ENCODE measurements around the gene LRIG2. TPM values are rescaled to one million over a fixed set of nuclear protein-coding genes. Genes with fewer than 3 reads are reported as not detected.
A peak's percentile ranks its signal among the peaks of the same experiment; 100 is the strongest.

The LRIG2 gene
- total and polyA plus RNA-seq, 9 of the 15 experiments (the other 6 are each of a cell fraction or from before 2014, with no cell fraction given): 1.8 to 28.1 (median 11.5) TPM

DNA sequence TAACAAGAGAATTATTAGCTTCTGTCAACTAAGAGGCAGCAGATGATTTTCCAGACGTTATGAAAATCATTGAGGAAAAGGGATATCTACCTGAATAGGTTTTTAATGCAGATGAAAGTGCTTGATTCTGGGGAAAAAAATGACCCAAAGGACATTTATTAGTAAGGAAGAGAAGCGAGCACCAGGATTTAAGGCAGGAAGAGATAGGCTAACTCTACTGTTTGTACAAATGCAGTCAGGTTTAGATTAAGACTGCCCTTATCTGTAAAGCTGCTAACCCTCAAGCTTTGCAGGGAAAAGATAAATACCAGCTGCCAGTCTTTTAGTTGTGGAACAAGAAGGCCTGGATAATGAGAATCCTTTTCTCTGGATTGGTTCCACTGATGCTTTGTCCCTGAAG lies 33.0 kb upstream of the LRIG2 start (continued):
- no peak for TF ChIP-seq ZNF280A (IDR thresholded peaks at IDR 0.05; ENCODE audit: low read depth, partially characterized antibody)
- peak; percentile 96 for TF ChIP-seq KDM1A (IDR thresholded peaks at IDR 0.05)
- TF ChIP-seq CBFA2T3 (IDR thresholded peaks at IDR 0.05): peak; percentile 99
- peak; percentile 8 to 69; a peak in 1 of 4 replicates for TF ChIP-seq MAZ (CRISPR knock-in tag; conservative IDR thresholded peaks at IDR 0.05 in 1 of 2, IDR thresholded peaks at IDR 0.05 in 1 of 2)
- TF ChIP-seq ZNF717 (CRISPR knock-in tag; IDR thresholded peaks at IDR 0.05): no peak
- no peak for TF ChIP-seq EP400 (IDR thresholded peaks at IDR 0.05)
- peak; percentile 18; the same call in 1 of the 2 replicates for TF ChIP-seq MXI1 (IDR thresholded peaks at IDR 0.05; ENCODE audit: low read depth, low read length)
- TF ChIP-seq ESRRB (CRISPR knock-in tag; IDR thresholded peaks at IDR 0.05; ENCODE audit: borderline replicate concordance): no peak
- TF ChIP-seq HDAC2 (IDR thresholded peaks at IDR 0.05): peak; percentile 96
- TF ChIP-seq SNIP1 (IDR thresholded peaks at IDR 0.05; ENCODE audit: low read depth): no peak
- TF ChIP-seq ZNF316 (IDR thresholded peaks at IDR 0.05): no peak
- TF ChIP-seq, protein P1, sequence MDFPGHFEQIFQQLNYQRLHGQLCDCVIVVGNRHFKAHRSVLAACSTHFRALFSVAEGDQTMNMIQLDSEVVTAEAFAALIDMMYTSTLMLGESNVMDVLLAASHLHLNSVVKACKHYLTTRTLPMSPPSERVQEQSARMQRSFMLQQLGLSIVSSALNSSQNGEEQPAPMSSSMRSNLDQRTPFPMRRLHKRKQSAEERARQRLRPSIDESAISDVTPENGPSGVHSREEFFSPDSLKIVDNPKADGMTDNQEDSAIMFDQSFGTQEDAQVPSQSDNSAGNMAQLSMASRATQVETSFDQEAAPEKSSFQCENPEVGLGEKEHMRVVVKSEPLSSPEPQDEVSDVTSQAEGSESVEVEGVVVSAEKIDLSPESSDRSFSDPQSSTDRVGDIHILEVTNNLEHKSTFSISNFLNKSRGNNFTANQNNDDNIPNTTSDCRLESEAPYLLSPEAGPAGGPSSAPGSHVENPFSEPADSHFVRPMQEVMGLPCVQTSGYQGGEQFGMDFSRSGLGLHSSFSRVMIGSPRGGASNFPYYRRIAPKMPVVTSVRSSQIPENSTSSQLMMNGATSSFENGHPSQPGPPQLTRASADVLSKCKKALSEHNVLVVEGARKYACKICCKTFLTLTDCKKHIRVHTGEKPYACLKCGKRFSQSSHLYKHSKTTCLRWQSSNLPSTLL (IDR thresholded peaks at IDR 0.05): no peak
- TF ChIP-seq ZC3H4 (CRISPR knock-in tag; IDR thresholded peaks at IDR 0.05; ENCODE audit: borderline replicate concordance): no peak
- TF ChIP-seq ZNF445 (CRISPR knock-in tag; IDR thresholded peaks at IDR 0.05; ENCODE audit: low read depth): no peak
- peak; percentile 97 for TF ChIP-seq POLR2AphosphoS5 (IDR thresholded peaks at IDR 0.05; ENCODE audit: control insufficient read depth, insufficient read depth, low read depth, low read length)
- TF ChIP-seq PATZ1 (CRISPR knock-in tag; IDR thresholded peaks at IDR 0.05; ENCODE audit: borderline replicate concordance): no peak
- TF ChIP-seq COPS2 (conservative IDR thresholded peaks at IDR 0.05): no peak
- TF ChIP-seq HMGN3 (IDR thresholded peaks at IDR 0.05; ENCODE audit: borderline replicate concordance, extremely low read depth, insufficient read length, low read depth, low read length): peak; percentile 57
- no peak for TF ChIP-seq XRCC3 (IDR thresholded peaks at IDR 0.05)
- 0 out of 2 replicates have a peak, but pooled peaks have one; percentile 66 for TF ChIP-seq DNMT1 (IDR thresholded peaks at IDR 0.05)
- TF ChIP-seq ATF7 (IDR thresholded peaks at IDR 0.05): peak; percentile 52; the same call in 1 of the 2 replicates
- TF ChIP-seq, protein P2, sequence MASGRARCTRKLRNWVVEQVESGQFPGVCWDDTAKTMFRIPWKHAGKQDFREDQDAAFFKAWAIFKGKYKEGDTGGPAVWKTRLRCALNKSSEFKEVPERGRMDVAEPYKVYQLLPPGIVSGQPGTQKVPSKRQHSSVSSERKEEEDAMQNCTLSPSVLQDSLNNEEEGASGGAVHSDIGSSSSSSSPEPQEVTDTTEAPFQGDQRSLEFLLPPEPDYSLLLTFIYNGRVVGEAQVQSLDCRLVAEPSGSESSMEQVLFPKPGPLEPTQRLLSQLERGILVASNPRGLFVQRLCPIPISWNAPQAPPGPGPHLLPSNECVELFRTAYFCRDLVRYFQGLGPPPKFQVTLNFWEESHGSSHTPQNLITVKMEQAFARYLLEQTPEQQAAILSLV (tag; IDR thresholded peaks at IDR 0.05): no peak
- peak; percentile 95 for TF ChIP-seq SMARCC2 (IDR thresholded peaks at IDR 0.05; ENCODE audit: low read depth)
- peak; percentile 80 for TF ChIP-seq MBD2 (IDR thresholded peaks at IDR 0.05; ENCODE audit: borderline replicate concordance, low read depth)
- TF ChIP-seq ETV5 (CRISPR knock-in tag; IDR thresholded peaks at IDR 0.05; ENCODE audit: low read depth): peak; percentile 53; the same call in 1 of the 2 replicates
